HTERT RPE-1 (cell line): ENCODE results near the gene TEX44.

ENCODE experiments used
- in situ Hi-C: fragments of 300-500 bp; cut with MboI; formaldehyde crosslinking; loops from 4 replicates; pipeline ENCODE4 v1.14.3; 2020; ENCODE audit warnings: low sequenced_read_pairs

The TEX44 gene

DNA sequence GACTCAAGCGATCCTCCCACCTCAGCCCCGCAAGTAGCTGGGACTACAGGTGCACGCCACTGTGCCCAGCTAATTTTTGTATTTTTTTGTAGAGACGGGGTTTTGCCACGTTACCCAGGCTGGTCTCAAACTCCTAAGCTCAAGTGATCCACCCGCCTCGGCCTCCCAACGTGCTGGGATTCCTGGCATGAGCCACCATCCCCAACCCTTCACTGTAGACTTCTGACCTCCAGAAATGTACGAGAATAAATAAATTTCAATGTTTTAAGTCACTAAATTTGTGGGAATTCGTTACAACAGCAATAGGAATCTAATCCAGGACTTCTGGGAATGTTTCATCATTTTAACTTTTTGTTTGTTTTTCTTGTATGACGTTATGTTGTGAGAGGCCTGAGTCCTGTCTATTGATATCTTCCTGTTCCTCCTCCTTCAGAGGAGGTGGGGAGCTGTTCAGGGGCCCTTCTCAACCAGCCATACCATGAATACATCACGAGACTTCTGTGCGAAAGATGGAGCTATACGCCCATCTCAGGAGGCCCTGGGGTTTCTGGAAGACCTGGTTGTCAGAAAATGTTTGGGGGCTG is 40.0 kb downstream of the TEX44 start:
- in situ Hi-C loops = no loop called here

DNA sequence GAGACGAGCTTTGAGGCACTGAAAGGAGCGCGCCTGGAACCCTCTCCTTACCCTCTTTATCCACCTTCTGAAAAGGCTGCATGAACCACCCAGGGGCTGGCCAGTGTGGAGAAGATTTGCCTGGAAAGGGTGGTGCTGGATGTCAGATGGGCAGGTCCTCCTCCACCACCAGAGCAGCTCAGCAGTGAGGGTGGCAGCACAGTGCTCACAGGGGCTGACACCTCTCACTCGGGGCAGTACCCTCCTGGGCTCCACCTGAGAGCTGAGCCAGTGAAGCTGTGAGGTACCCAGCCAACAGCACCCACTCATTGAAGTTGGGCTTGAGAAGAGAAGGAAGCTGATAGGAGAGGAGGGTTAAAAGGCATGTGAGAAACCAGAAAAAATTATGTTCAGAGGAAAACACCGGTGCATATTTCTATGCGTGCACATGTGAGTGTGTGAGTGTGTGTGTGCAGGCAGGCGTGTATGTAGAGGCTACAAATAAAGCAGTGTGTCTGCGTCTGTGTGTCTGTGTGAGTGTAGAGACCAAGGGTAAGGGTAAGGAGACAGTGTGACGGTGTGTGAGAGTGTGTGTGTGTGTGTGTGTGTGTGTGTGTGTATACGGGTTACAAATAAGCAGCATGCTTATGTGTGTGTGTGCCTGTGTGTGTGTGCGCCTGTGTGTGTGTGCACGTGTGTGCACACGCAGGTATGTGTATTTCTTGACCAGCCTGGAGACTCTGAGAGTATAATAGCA is 40.7 kb downstream of the TEX44 start:
- in situ Hi-C loops = no loop called here

DNA sequence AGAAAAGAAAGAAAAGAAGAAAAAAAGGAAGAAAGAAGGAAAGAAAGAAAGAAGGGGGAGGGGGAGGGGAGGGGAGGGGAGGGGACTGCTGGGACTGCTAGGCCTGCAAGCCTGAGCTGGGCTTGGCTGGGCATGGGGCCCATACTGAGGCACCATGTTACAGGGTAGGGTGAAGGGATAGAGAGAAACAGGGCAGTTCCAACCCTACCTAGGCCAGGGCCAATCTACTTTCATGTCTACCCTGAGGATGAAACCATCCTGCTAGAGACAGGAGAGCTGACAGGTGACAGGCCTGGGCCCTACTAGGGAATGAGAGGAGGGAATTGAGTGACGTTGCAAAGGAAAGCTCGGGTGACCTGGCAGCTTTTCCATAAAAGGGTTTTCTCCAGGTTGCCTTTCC is 41.7 kb downstream of the TEX44 start:
- in situ Hi-C loops = no loop called here

DNA sequence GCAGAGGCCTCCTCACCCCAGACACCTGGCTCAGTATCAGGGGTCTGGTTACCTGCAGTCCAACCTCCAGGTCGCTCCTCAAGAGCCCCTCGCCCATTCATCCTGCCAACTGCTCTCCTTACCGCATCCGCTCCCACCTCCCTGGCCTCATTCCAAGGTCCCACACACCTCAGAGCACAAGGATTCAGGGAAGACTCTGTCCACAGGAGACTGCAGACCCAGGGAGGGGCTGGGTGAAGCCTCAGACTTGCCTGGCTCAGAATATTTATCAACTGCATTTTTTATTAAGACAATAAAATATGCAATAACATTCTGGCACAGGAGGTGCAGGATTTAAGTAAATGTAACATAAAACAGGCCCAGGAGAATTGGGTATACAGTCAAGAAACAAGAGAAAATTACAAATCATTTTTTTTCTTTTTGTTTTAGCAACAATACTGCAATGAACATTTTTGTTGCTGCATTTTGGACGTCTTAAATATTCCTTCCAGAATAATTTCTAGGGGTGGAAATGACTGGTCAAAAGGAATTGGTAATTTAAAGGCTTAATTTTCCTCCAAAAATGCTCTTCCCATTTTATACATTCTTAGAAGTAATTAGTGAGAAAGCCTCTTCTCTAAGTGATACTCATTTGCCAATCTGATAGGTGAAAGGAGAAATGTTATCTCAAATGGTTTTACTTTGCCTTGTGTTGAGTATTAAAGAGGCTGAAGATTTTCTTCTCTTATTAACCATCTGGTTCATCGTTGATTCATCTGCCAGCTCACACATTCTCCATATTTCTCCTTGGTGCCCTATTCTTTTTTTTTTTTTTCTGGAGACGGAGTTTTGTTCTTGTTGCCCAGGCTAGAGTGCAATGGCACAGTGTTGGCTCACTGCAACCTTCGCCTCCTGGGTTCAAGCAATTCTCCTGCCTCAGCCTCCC is 42.5 kb downstream of the TEX44 start:
- in situ Hi-C loops = no loop called here

DNA sequence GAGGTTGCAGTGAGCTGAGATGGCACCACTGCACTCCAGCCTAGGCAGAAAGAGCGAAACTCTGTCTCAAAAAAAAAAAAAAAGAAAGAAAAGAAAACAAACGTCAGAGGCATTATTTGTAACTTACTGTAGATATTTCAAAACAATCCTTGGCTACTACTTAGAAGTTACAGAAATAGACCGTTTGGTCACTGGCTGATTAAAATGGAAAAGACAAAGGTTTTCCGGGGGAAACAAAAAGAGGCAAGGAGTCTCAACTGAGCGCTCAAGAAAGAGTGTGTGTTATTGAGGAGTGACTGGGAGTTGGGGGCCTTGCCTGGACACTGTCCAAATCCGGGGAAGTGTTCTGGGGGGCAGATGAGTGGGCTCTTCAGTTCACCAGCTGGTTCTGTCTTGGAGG is 47.6 kb downstream of the TEX44 start:
- in situ Hi-C loops = no loop called here

DNA sequence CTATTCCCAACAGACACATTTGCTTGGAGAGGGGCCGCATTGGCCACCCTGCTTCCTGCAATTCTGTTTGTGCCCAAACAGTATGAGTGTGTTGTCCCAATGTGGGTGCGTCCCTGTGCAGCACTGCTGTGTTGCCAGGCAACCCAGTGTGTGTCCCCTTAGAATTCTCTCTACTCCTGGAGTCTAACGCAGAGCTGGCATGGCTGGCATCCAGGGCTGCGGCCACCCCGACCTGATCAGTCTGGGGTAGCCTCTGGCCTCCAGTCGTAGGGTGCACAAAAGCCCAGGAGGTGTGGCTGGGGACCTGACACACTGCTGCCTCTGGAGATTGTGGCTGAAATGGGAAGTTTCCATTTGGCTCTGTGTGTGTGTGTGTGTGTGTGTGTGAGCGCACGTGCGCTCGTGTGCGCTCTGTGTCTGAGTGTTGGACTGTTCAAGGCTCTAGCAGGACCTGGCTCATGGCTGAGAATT is 48.0 kb downstream of the TEX44 start:
- in situ Hi-C loops = no loop called here

DNA sequence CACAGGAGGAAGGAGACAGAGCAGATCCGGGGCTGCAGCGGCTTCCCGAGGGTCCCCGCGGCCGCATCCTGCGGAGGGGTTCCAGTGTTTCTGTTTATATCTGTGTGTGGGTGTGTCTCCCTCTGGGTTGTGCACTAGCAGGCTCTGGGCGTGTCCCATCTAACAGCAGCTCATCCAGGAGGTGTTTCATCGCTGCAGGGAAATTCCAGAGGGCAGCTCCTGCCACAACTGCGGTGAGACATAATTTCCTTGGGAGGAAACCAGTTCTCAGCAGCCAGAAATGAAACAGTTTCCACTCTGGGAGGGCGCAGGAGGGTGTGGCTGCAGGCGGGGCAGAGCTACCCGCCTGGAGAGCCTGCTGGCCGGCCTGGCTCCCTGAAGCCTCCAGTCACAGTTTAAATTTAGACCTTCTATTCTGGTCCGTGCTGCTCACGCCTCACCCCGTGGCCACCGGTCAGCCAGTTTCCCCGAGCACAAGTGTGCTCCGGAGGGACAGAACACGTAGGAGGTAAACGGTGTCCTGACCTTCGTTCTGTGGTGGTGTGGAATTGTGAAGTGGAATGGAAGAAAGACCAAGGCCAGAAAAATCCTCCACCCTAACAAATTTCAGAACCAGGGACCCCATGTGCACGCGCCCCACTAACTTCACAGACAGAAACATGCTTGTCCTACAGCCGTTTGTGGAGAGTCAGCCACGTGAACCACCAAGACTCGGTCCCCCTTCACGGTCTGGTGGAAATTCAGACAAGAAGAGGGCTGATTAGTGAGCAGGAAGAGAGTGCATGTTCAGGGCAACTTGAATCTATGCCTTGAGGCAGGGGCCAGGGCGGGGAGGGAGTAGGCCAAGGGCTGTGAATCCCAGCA is 50.2 kb downstream of the TEX44 start:
- in situ Hi-C loops = no loop called here

DNA sequence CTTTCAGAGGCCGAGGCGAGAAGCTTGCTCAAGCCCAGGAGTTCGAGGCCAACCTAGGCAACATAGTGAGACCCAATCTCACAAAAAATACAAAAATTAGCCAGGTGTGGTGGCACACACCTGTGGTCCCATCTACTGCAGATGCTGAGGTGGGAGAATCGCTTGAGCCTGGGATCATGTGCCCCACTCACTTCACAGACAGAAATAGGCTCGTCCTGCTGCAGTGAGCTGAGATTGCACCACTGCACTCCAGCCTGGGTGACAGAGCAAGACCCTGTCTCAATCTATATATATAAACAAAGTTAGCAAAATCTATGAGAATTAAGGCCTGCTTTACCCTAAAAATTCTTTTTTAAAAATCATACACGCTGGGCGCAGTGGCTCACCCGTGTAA is 50.8 kb downstream of the TEX44 start:
- in situ Hi-C loops = no loop called here
